ENCODE results near the gene CORO1A.
"Not testable (repeated sequence)": the region's sequence is repeated elsewhere in the genome, so short reads cannot be mapped to it uniquely, and the experiment has no call there.

GRCh38 chr16:30193615-30194014 lies 10.2 kb downstream of the CORO1A start, which contains the start of the genes BOLA2B and SLX1A:
- TF ChIP-seq EZH2 (IDR thresholded peaks at IDR 0.05; ENCODE audit: low read length, unreplicated experiment); CTCF (conservative IDR thresholded peaks at IDR 0.05; ENCODE audit: low read depth, low read length): not testable (repeated sequence)

Measured in PC-3 (cell line).